IMR-90 (cell line): ENCODE measurements around the gene PEAK1. TPM values are rescaled to one million over a fixed set of nuclear protein-coding genes. Genes with fewer than 3 reads are reported as not detected.

Experiments used
- ATAC-seq: fragments of 200-7000 bp; cut with Tn5 transposase; 2 replicates; pipeline ENCODE4 v1.9.1; 2020; ENCODE audit warnings: low read depth, mild to moderate bottlenecking, moderate library complexity
- BruUV-seq: library from RNA; stranded (reverse); fragments of 400-500 nt; replicated peaks from 2 replicates; lab custom pipeline; 2021; lab: Mats Ljungman, UMichigan
- CTCF ChIA-PET: fragments of 300-600 bp; formaldehyde crosslinking; extraction: SDS; loops from one replicate; lab custom pipeline; 2021; ENCODE audit warnings: antibody characterized with exemption; lab: Yijun Ruan, JAX
- POLR2A ChIA-PET: fragments of 300-600 bp; sonication (Branson Sonifier 250); formaldehyde crosslinking; loops from one replicate; lab custom pipeline; 2022; ENCODE audit warnings: antibody characterized with exemption; ENCODE audit not compliant: unreplicated experiment; lab: Charles Lee
- DNase-seq: peaks from one replicate; pipeline ENCODE4 v3.0.0; 2013
- H2AFZ ChIP-seq: replicated peaks from 2 replicates; pipeline ENCODE3; 2013; ENCODE audit warnings: low read length, mild to moderate bottlenecking; ENCODE audit not compliant: poor library complexity
- H2AK5ac ChIP-seq: 2 replicates; pipeline ENCODE4 v1.6.1; 2013; ENCODE audit warnings: low read depth, low read length, inconsistent platforms
- H2AK9ac ChIP-seq: replicated peaks from 2 replicates; pipeline ENCODE3; 2013; ENCODE audit warnings: mild to moderate bottlenecking, low read depth, low read length, moderate library complexity; ENCODE audit not compliant: poor library complexity
- H2BK120ac ChIP-seq: 2 replicates; pipeline ENCODE4 v1.6.1; 2013; ENCODE audit warnings: low read depth, low read length, inconsistent platforms
- H2BK15ac ChIP-seq: 3 replicates; pipeline ENCODE4 v1.6.1; 2013; ENCODE audit warnings: low read depth, low read length, inconsistent platforms
- H2BK20ac ChIP-seq: 2 replicates; pipeline ENCODE4 v1.6.1; 2013; ENCODE audit warnings: low read depth, mild to moderate bottlenecking, inconsistent platforms, low read length, moderate library complexity
- H2BK5ac ChIP-seq: 2 replicates; pipeline ENCODE4 v1.6.1; 2013; ENCODE audit warnings: mild to moderate bottlenecking, low read depth, low read length, inconsistent platforms; ENCODE audit not compliant: poor library complexity, severe bottlenecking
- H3K14ac ChIP-seq: replicated peaks from 2 replicates; pipeline ENCODE4 v1.6.1; 2013; ENCODE audit warnings: low read depth, low read length, inconsistent platforms
- H3K18ac ChIP-seq: 2 replicates; pipeline ENCODE4 v1.6.1; 2013; ENCODE audit warnings: low read depth, low read length, control low read depth
- H3K23ac ChIP-seq: 2 replicates; pipeline ENCODE4 v1.6.1; 2013; ENCODE audit warnings: low read depth, low read length, inconsistent platforms
- H3K27ac ChIP-seq: 2 replicates; pipeline ENCODE4 v1.5.1; 2013; ENCODE audit warnings: mild to moderate bottlenecking, control low read depth, low read length; ENCODE audit not compliant: insufficient read depth
- H3K27me3 ChIP-seq: 2 replicates; pipeline ENCODE4 v1.6.1; 2013; ENCODE audit warnings: low read length; ENCODE audit not compliant: control insufficient read depth, insufficient read depth
- H3K36me3 ChIP-seq: 2 replicates; pipeline ENCODE4 v1.6.1; 2013; ENCODE audit warnings: low read length, mixed read lengths; ENCODE audit not compliant: control insufficient read depth, insufficient read depth
- H3K4ac ChIP-seq: 2 replicates; pipeline ENCODE4 v1.6.1; 2013; ENCODE audit warnings: low read depth, low read length, inconsistent platforms
- H3K4me1 ChIP-seq: 2 replicates; pipeline ENCODE4 v1.6.1; 2013; ENCODE audit warnings: low read length, mixed read lengths; ENCODE audit not compliant: control insufficient read depth, insufficient read depth
- H3K4me2 ChIP-seq: 2 replicates; pipeline ENCODE4 v1.6.1; 2013; ENCODE audit warnings: low read depth, mild to moderate bottlenecking, control low read depth, low read length, moderate library complexity
- H3K4me3 ChIP-seq: 2 replicates; pipeline ENCODE4 v1.5.1; 2013; ENCODE audit warnings: low read depth, mild to moderate bottlenecking, control low read depth, low read length, moderate library complexity; ENCODE audit not compliant: insufficient read depth
- H3K56ac ChIP-seq: 2 replicates; pipeline ENCODE4 v1.6.1; 2013; ENCODE audit warnings: low read length, inconsistent platforms; ENCODE audit not compliant: insufficient read depth; ENCODE audit errors: extremely low read depth
- H3K79me1 ChIP-seq, 2 experiments: 2 replicates each; pipeline ENCODE4 v1.6.1; 2013; ENCODE audit warnings: low read length in 2 of 2, inconsistent platforms in 1 of 2, low read depth in 1 of 2
- H3K9ac ChIP-seq: 2 replicates; pipeline ENCODE4 v1.6.1; 2013; ENCODE audit warnings: low read depth, low read length, control low read depth
- H3K9me1 ChIP-seq: 2 replicates; pipeline ENCODE4 v1.6.1; 2013; ENCODE audit warnings: low read length, inconsistent platforms; ENCODE audit not compliant: insufficient read depth
- H3K9me3 ChIP-seq: 2 replicates; pipeline ENCODE4 v1.6.1; 2013; ENCODE audit warnings: low read length; ENCODE audit not compliant: control insufficient read depth, insufficient read depth
- H4K20me1 ChIP-seq: 2 replicates; pipeline ENCODE4 v1.6.1; 2013; ENCODE audit warnings: low read length, inconsistent platforms; ENCODE audit not compliant: insufficient read depth
- H4K5ac ChIP-seq: 2 replicates; pipeline ENCODE4 v1.6.1; 2013; ENCODE audit warnings: mild to moderate bottlenecking, low read depth, low read length, control low read depth
- H4K8ac ChIP-seq, 2 experiments: 2 replicates each; pipeline ENCODE4 v1.6.1; 2013; ENCODE audit warnings: low read depth in 2 of 2, low read length in 2 of 2, control low read depth in 1 of 2, inconsistent platforms in 1 of 2
- H4K91ac ChIP-seq: 2 replicates; pipeline ENCODE4 v1.6.1; 2013; ENCODE audit warnings: low read depth, low read length, inconsistent platforms; ENCODE audit not compliant: insufficient read depth
- BHLHE40 ChIP-seq: fragments of 150-350 bp; IDR thresholded peaks from 2 replicates; pipeline ENCODE4 v1.6.1; 2016; ENCODE audit warnings: mild to moderate bottlenecking, low read depth, low read length
- CEBPB ChIP-seq: IDR thresholded peaks from 2 replicates; pipeline ENCODE4 v1.6.1; 2012; ENCODE audit warnings: low read depth, low read length, improper control_type of control experiment
- CHD1 ChIP-seq: IDR thresholded peaks from 2 replicates; pipeline ENCODE4 v1.6.1; 2012; ENCODE audit warnings: low read depth, low read length, improper control_type of control experiment
- CTCF ChIP-seq: conservative IDR thresholded peaks from 2 replicates; pipeline ENCODE4 v1.5.1; 2012; ENCODE audit warnings: mild to moderate bottlenecking, low read depth, low read length, improper control_type of control experiment
- ELK1 ChIP-seq: fragments of 150-350 bp; IDR thresholded peaks from 2 replicates; pipeline ENCODE4 v1.6.1; 2016; ENCODE audit warnings: low read depth, mild to moderate bottlenecking, low read length, moderate library complexity, borderline replicate concordance
- FOS ChIP-seq: fragments of 150-350 bp; IDR thresholded peaks from 2 replicates; pipeline ENCODE4 v1.6.1; 2016; ENCODE audit warnings: low read depth, low read length
- MAFK ChIP-seq: IDR thresholded peaks from 2 replicates; pipeline ENCODE4 v1.6.1; 2012; ENCODE audit warnings: low read depth, low read length, improper control_type of control experiment
- MAZ ChIP-seq: IDR thresholded peaks from 2 replicates; pipeline ENCODE4 v1.6.1; 2012; ENCODE audit warnings: low read depth, mild to moderate bottlenecking, low read length, improper control_type of control experiment, moderate library complexity, borderline replicate concordance
- MXI1 ChIP-seq: IDR thresholded peaks from 2 replicates; pipeline ENCODE4 v1.6.1; 2012; ENCODE audit warnings: low read depth, mild to moderate bottlenecking, low read length, moderate library complexity, borderline replicate concordance
- NFE2L2 ChIP-seq: fragments of 150-350 bp; IDR thresholded peaks from 2 replicates; pipeline ENCODE4 v1.6.1; 2016; ENCODE audit warnings: low read depth, mild to moderate bottlenecking, low read length
- POLR2A ChIP-seq: IDR thresholded peaks from 2 replicates; pipeline ENCODE4 v1.6.1; 2012; ENCODE audit warnings: mild to moderate bottlenecking, low read depth, low read length
- RAD21 ChIP-seq: IDR thresholded peaks from 2 replicates; pipeline ENCODE4 v1.6.1; 2012; ENCODE audit warnings: low read length, improper control_type of control experiment
- RCOR1 ChIP-seq: IDR thresholded peaks from 2 replicates; pipeline ENCODE4 v1.6.1; 2012; ENCODE audit warnings: mild to moderate bottlenecking, low read length, improper control_type of control experiment; ENCODE audit not compliant: insufficient replicate concordance
- RFX5 ChIP-seq: IDR thresholded peaks from 2 replicates; pipeline ENCODE4 v1.8.0; 2012; ENCODE audit warnings: low read depth, mild to moderate bottlenecking, low read length, moderate library complexity
- SMC3 ChIP-seq: fragments of 150-350 bp; IDR thresholded peaks from 2 replicates; pipeline ENCODE4 v1.6.1; 2016; ENCODE audit warnings: low read depth, mild to moderate bottlenecking, antibody characterized with exemption, low read length, moderate library complexity
- USF2 ChIP-seq: fragments of 150-350 bp; IDR thresholded peaks from 2 replicates; pipeline ENCODE4 v1.6.1; 2017; ENCODE audit warnings: mild to moderate bottlenecking, antibody characterized with exemption, low read length, low read depth
- WGBS, 2 experiments: methylation state at CpG; one replicate each; pipeline versions ENCODE4 v1.1.5 to v1.1.7; 2013; ENCODE audit warnings: missing lambda C conversion rate in 2 of 2; ENCODE audit not compliant: insufficient read length in 1 of 2; ENCODE audit errors: extremely low coverage in 2 of 2; 5-methylcytosine and 5-hydroxymethylcytosine counted together
- dilution Hi-C: fragments of 300-500 bp; cut with HindIII; formaldehyde crosslinking; loops from one replicate; pipeline ENCODE4 v1.14.3; 2018; ENCODE audit warnings: low sequenced_read_pairs; ENCODE audit not compliant: unreplicated experiment
- in situ Hi-C: fragments of 300-500 bp; cut with MboI; formaldehyde crosslinking; loops from 3 replicates; pipeline ENCODE4 v1.14.3; 2019; ENCODE audit warnings: low sequenced_read_pairs, inconsistent platforms, mixed read lengths
- intact Hi-C: fragments of 100-400 bp; cut with micrococcal nuclease; formaldehyde crosslinking; loops from 2 replicates; pipeline ENCODE4 v1.10.0; 2022
- polyA plus RNA-seq, 3 experiments: library from polyadenylated mRNA; depleted of rRNA; stranded (reverse); fragments of >200 nt; gene quantifications; 2 replicates each; pipeline ENCODE4 v1.2.3, GENCODE V29; 2012; ENCODE audit warnings: low replicate concordance in 1 of 3
- total RNA-seq: library from RNA; depleted of rRNA; stranded (reverse); fragments of >200 nt; gene quantifications from 2 replicates; pipeline ENCODE4 v1.2.3, GENCODE V29; 2012

PEAK1 gene
- total and polyA plus RNA-seq, 2 of the 4 experiments (the other 2 are of a cell fraction), result 21.5 to 43.9 TPM

GRCh38 chr15:77087213-77087612, 332.7 kb downstream of the PEAK1 start:
- no CpG with 5 or more reads among the region's 2 CpGs for WGBS, 2 experiments

More at GRCh38 chr15:77087213-77087612, 332.7 kb downstream of the PEAK1 start:
- no TSS peak for BruUV-seq
- Histone ChIP-seq H3K79me1 (no peaks in the 10 kb centered on the region), H3K14ac (no peak overlapping the region), H3K27me3 (no peaks in the 10 kb centered on the region), H2AK5ac (no peak overlapping the region), H3K56ac (no peak overlapping the region), H3K9me3 (no peaks in the 10 kb centered on the region), H4K20me1 (no peaks in the 10 kb centered on the region), H4K91ac (no peak overlapping the region), H3K4me3 (no peak overlapping the region), H2AK9ac (no peak overlapping the region), H3K4me2 (no peak overlapping the region), H3K9me1 (peaks cover 13% of the 10 kb centered on the region), H2AFZ (no peak overlapping the region), H3K4ac (no peak overlapping the region), H3K9ac (no peak overlapping the region), H4K8ac (no peak overlapping the region), H3K4me1 (peaks cover 12% of the 10 kb centered on the region), H3K36me3 (no peaks in the 10 kb centered on the region), H4K5ac (no peak overlapping the region), H3K18ac (no peak overlapping the region), H2BK120ac (no peak overlapping the region), H2BK15ac (no peak overlapping the region), H3K23ac (no peak overlapping the region), H3K27ac (no peak overlapping the region), H2BK20ac (no peak overlapping the region), H2BK5ac (no peak overlapping the region)
- CTCF ChIA-PET, result no interaction called here
- no peak for ATAC-seq
- no peak for DNase-seq
- in situ Hi-C loops (no loop called here), intact Hi-C loops (no loop called here), dilution Hi-C loops (no loop called here)
- TF ChIP-seq CTCF (no peak), SMC3 (no peak), BHLHE40 (no peak), POLR2A (no peak), CEBPB (no peak), MXI1 (no peak), CHD1 (no peak), MAFK (no peak), NFE2L2 (no peak), MAZ (no peak), FOS (no peak), RCOR1 (no peak), USF2 (no peak), RAD21 (no peak), RFX5 (no peak), ELK1 (no peak)
- POLR2A ChIA-PET, result interaction anchor here (0.5 kb wide), 1 partner anchor 1353 kb away, joined by 4 read pairs; no protein-coding TSS in a partner anchor
